Lung (tissue), 12 donors: ENCODE results near the gene SPTSSA. TPM values are rescaled to one million over a fixed set of nuclear protein-coding genes. Genes with fewer than 3 reads are reported as not detected.
A peak's percentile ranks its signal among the peaks of the same experiment; 100 is the strongest.

Experiments
- ATAC-seq: fragments of 200-7000 bp; cut with Tn5 transposase; one replicate; pipeline ENCODE4 v1.9.1; 2020; ENCODE audit warnings: moderate number of reproducible peaks; ENCODE audit not compliant: insufficient read depth, low FRiP score
- DNase-seq, 3 donors: peaks; one replicate each; pipeline ENCODE4 v3.0.0-alpha.2; 2013 to 2017
- H3K27ac ChIP-seq, 2 donors: one replicate each; pipeline ENCODE4 v1.5.1; 2013; ENCODE audit warnings: mild to moderate bottlenecking in 2 of 2, moderate library complexity in 2 of 2, control low read depth in 1 of 2, inconsistent platforms in 1 of 2, low read depth in 1 of 2, low read length in 1 of 2
- H3K27me3 ChIP-seq, 3 donors: one replicate each; pipeline ENCODE4 v1.5.1; 2013; ENCODE audit warnings: low read length in 2 of 3; ENCODE audit not compliant: control insufficient read depth in 3 of 3, insufficient read depth in 3 of 3
- H3K36me3 ChIP-seq, 4 donors: one replicate each; pipeline ENCODE4 v1.5.1; 2013; ENCODE audit warnings: low read length in 4 of 4, mild to moderate bottlenecking in 1 of 4, moderate library complexity in 1 of 4; ENCODE audit not compliant: control insufficient read depth in 4 of 4, insufficient read depth in 4 of 4
- H3K4me1 ChIP-seq, 5 donors: one replicate each; pipeline ENCODE4 v1.5.1; 2013; ENCODE audit warnings: low read length in 5 of 5, mild to moderate bottlenecking in 2 of 5, moderate library complexity in 1 of 5; ENCODE audit not compliant: control insufficient read depth in 5 of 5, insufficient read depth in 5 of 5
- H3K4me3 ChIP-seq: one replicate; pipeline ENCODE4 v1.5.1; 2013; ENCODE audit warnings: mild to moderate bottlenecking, control low read depth, moderate library complexity
- H3K9ac ChIP-seq, 2 donors: one replicate each; pipeline ENCODE4 v1.5.1; 2013; ENCODE audit warnings: low read length in 2 of 2, control low read depth in 1 of 2; ENCODE audit not compliant: insufficient read depth in 1 of 2
- H3K9me3 ChIP-seq, 4 donors: one replicate each; pipeline ENCODE4 v1.5.1; 2013; ENCODE audit warnings: low read length in 3 of 4, mild to moderate bottlenecking in 1 of 4, moderate library complexity in 1 of 4; ENCODE audit not compliant: control insufficient read depth in 4 of 4, insufficient read depth in 3 of 4
- CTCF ChIP-seq: IDR thresholded peaks from 2 replicates; pipeline ENCODE4 v1.5.1; 2012; ENCODE audit warnings: mild to moderate bottlenecking; ENCODE audit errors: control extremely low read depth, extremely low read depth
- WGBS, 2 donors: extraction: QIAGEN DNeasy Blood & Tissue Kit; methylation state at CpG; one replicate each; pipeline ENCODE4 v1.1.7; 2013; 5-methylcytosine and 5-hydroxymethylcytosine counted together
- polyA plus RNA-seq, 2 donors: library from polyadenylated mRNA; stranded (reverse); fragments of 200-250 nt; gene quantifications; one replicate each; pipeline ENCODE4 v1.2.1, GENCODE V29; 2013
- total RNA-seq, 2 donors: library from RNA; depleted of rRNA in 1 of 2; stranded (reverse); fragments of >200 nt in 1 of 2; gene quantifications; one replicate each; pipeline ENCODE4 v1.2.1, GENCODE V29; 2014 to 2021
- donor health status: control.
- donor health status: control.
- donor health status: Bipolar disorder and iron deficiency.
- donor health status: healthy.
- donor health status: DM: yes; HTN: yes; CAD: no.

The SPTSSA gene
- total and polyA plus RNA-seq, 4 donors: 51.8 to 92.5 (median 78.0) TPM

- no peaks in the 10 kb centered on the region for H3K27me3 ChIP-seq
- WGBS, 2 donors: 38 to 44% methylated on average over 2 of the region's 2 CpGs
- peaks cover 0 to 2% (median 0%) of the 10 kb centered on the region in 4 donors for H3K36me3 ChIP-seq
- peak in 2 of 3 donors; percentile 19 to 42 for DNase-seq
- no peaks in the 10 kb centered on the region for H3K9me3 ChIP-seq
- H3K4me1 ChIP-seq: peaks cover 0 to 15% (median 4%) of the 10 kb centered on the region in 5 donors
- H3K9ac ChIP-seq: peak overlapping the region in 1 of 2 donors; percentile 75
- no peak for ATAC-seq
- H3K4me3 ChIP-seq: no peak overlapping the region
- TF ChIP-seq CTCF: no peak
- H3K27ac ChIP-seq: peak overlapping the region in 1 of 2 donors; percentile 99
Observed at GRCh38 chr14:34460841-34461240, 1.2 kb downstream of the SPTSSA start.

GRCh38 chr14:34460295-34460694 is 1.7 kb downstream of the SPTSSA start:
- TF ChIP-seq CTCF: no peak
- Histone ChIP-seq H3K4me3 (no peak overlapping the region), H3K4me1 (peaks cover 0 to 15% (median 4%) of the 10 kb centered on the region in 5 donors), H3K9me3 (no peaks in the 10 kb centered on the region), H3K9ac (peak overlapping the region in 1 of 2 donors; percentile 75), H3K27ac (no peak overlapping the region), H3K27me3 (no peaks in the 10 kb centered on the region), H3K36me3 (peaks cover 0 to 7% (median 0%) of the 10 kb centered on the region in 4 donors)
- no peak for ATAC-seq
- DNase-seq: no peak
- WGBS, 2 donors: 83% methylated on average over 1 of the region's 1 CpG

- DNase-seq (no peak), ATAC-seq (no peak)
- Histone ChIP-seq H3K4me3 (no peak overlapping the region), H3K9ac (no peak overlapping the region), H3K4me1 (peaks cover 0 to 15% (median 3%) of the 10 kb centered on the region in 5 donors), H3K27me3 (no peaks in the 10 kb centered on the region), H3K9me3 (peaks cover 0 to 2% (median 0%) of the 10 kb centered on the region in 4 donors), H3K36me3 (peaks cover 0 to 16% (median under 1%) of the 10 kb centered on the region in 4 donors), H3K27ac (no peak overlapping the region)
- no peak for TF ChIP-seq CTCF
- WGBS, 2 donors: 65 to 67% methylated on average over 3 of the region's 3 CpGs
Observed at GRCh38 chr14:34457186-34457585, 4.9 kb downstream of the SPTSSA start.

- DNase-seq: no peak
- H3K4me1 ChIP-seq: peaks cover 0 to 6% (median 0%) of the 10 kb centered on the region in 5 donors
- H3K27me3 ChIP-seq: no peaks in the 10 kb centered on the region
- H3K36me3 ChIP-seq: peaks cover 0 to 22% (median 3%) of the 10 kb centered on the region in 4 donors
- H3K27ac ChIP-seq: no peak overlapping the region
- no peak for TF ChIP-seq CTCF
- 83 to 92% methylated on average over 2 of the region's 2 CpGs for WGBS, 2 donors
- ATAC-seq: no peak
- H3K4me3 ChIP-seq: no peak overlapping the region
- peaks cover 0 to 2% (median 0%) of the 10 kb centered on the region in 4 donors for H3K9me3 ChIP-seq
- H3K9ac ChIP-seq: no peak overlapping the region
Observed at GRCh38 chr14:34453226-34453625, 8.8 kb downstream of the SPTSSA start.
